Neural progenitor cell (in vitro differentiated cells): Measurements from ENCODE around the gene NLRP14.

Source experiments
- CTCF ChIP-seq: fragments of 200-600 bp; sonication (generic); IDR thresholded peaks from 2 replicates; pipeline ENCODE4 v1.5.1; 2017; ENCODE audit warnings: antibody characterized with exemption, mild to moderate bottlenecking
- EZH2 ChIP-seq: fragments of 200-600 bp; sonication (generic); IDR thresholded peaks from 2 replicates; pipeline ENCODE4 v1.6.1; 2017; ENCODE audit warnings: antibody characterized with exemption, mild to moderate bottlenecking, moderate library complexity
- EZH2phosphoT487 ChIP-seq: fragments of 200-600 bp; sonication (generic); IDR thresholded peaks from 2 replicates; pipeline ENCODE4 v1.6.1; 2017; ENCODE audit warnings: antibody characterized with exemption

GRCh38 chr11:7088921-7089320 is 68.6 kb downstream of the NLRP14 start, which contains the start of gene RBMXL2:
- no peak for TF ChIP-seq CTCF
- no peak for TF ChIP-seq EZH2
- TF ChIP-seq EZH2phosphoT487: no peak
